HG02852 (cell line): ENCODE data around the gene EMID1.
"Not testable (repeated sequence)": the region's sequence is repeated elsewhere in the genome, so short reads cannot be mapped to it uniquely, and the experiment has no call there.

Experiments used
- ATAC-seq: cut with Tn5 transposase; IDR thresholded peaks from one replicate; pipeline ENCODE4 v1.9.1; 2021; ENCODE audit warnings: mild to moderate bottlenecking, moderate library complexity; ENCODE audit not compliant: unreplicated experiment

Gene EMID1

DNA sequence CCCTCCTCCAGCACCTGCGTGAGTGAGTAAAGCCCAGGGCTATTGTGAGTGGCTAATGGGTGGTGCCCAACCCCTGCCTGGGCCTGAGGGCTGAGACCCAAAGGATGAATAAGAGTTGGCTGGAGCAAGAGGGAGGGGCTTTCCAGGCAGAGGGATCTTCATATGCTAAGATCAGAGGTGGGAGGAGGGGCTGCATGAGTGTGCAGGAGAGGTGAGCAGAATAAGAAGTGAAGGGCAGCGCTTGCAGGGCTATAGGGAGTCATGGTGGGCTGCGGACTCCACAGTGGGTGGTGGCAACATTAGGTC is 3.9 kb downstream of the EMID1 start:
- no peak for ATAC-seq

DNA sequence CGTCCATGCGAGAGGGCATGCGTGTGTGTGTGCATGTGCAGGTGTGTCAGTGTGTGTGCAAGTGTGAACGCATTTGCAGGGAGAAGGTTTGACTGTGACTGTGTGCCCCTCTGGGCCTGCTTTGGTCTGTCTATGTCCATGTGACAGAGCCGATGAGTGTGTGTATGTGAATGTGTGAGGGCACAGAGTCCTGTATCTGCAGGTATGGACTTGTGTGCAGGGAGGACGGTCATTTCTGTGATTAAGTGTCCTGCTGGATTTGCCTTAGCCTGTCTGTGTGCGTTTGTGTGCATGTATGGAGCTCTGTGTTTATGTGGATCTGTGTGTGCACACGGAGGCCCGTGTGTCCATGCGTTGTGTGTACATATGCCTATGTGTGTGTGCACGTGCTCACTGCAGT is 5.4 kb downstream of the EMID1 start:
- ATAC-seq, result no peak

- ATAC-seq, result no peak
These were observed 5.8 kb downstream of the EMID1 start for GRCh38 chr22:29211466-29211865.

- no peak for ATAC-seq
These were observed 7.0 kb downstream of the EMID1 start for GRCh38 chr22:29212743-29213142.

DNA sequence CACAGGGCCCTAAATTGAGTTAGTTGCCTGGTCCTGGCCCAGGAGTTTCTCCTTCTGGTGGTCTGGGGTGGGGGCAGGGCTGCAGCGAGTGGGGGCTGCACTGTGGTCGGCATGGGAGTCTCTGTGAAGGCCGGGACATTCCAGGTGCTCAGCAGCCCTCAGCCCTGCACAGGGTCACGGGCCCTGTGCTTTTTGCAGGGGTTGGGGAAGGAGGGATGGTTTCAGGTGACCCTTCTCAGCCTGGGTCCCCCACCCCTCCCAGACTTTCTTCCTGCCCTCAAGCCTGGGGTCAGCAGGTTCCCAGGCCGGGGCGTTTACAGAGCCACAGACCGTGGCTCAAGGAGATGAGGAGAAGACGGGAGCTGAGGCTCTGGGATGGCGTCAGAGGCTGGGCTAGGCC is 7.8 kb downstream of the EMID1 start:
- no peak for ATAC-seq

GRCh38 chr22:29214232-29214631 is 8.5 kb downstream of the EMID1 start:
- ATAC-seq, result no peak

GRCh38 chr22:29215012-29215860 is 9.5 kb downstream of the EMID1 start:
- no peak for ATAC-seq

DNA sequence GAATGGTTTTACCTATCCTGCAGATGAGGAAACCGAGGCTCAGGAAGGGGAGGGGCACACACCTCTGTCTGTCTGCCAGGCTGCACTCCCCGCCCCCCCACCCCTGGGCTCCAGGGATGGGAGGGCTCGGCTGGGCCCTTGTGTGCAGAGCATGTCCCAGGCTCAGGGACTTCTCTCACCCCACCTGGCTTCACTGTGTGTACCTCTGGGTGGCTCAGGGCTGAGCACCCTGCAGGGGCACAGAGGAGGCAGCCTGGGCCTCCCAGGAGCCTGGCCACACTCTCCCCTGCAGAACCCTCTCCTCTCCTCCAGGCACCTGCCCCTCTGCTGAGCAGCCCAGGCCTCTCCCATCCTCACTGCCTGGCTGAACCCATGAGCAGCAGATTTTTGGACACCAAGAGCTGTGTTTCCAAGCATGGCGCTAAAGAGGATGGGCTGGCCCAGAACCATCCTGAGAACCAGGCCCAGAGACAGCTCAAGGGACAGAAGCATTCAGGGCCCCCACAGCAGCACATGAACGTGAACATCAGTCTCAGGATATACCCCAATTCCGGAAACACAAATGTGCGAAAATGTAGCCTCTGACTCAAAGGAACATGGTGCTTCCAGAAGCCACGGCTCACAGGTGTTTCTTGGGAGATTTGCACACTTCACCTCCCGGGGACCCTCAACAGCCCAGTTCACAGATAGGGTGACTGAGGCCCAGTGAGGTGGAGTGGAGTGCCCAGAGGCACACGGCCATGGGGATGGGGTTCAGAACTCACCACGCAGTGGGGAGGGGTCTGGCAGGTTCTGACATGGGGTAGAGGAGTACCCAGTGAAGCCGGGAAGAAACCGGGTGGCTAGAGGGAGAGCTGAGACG is 10.5 kb downstream of the EMID1 start:
- ATAC-seq, result no peak

DNA sequence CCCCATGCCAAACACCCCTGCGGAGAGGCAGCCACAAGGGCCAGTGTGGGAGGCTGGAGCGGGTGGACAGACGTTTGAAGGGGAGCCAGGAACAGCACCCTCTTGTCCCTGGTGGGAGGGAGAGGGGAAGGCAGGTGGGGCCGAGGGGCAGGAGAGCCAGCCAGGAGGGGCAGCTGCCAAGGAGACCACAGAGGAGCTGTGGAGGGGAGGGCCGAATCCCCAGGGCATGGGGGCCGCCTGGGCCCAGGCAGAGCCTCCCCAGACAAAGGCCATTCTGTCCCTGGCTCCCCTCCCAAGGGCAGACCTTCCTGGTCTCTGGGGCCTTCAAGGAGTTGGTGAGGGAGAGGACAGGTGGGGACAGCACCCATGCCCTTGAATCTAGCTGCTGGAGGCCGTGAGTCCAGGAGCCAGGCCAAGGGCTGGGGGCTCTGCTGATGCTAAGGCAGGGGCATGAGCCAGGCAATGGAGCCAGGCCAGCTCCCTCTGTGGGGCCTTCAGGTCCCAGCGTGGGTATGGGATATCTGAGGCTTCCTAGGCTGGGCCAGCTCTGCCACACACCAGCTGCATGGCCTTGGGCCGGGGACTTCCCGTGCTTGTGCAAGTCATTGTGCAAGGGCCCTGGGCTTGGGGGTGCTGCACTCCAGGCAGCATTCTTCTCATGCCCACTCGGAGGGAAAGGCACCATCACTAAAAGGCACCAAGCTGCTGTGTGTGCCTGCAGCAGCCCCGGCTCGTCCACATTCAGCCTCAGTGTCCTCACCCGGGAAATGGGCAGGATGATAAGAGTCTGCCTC is 11.4 kb downstream of the EMID1 start:
- no peak for ATAC-seq

DNA sequence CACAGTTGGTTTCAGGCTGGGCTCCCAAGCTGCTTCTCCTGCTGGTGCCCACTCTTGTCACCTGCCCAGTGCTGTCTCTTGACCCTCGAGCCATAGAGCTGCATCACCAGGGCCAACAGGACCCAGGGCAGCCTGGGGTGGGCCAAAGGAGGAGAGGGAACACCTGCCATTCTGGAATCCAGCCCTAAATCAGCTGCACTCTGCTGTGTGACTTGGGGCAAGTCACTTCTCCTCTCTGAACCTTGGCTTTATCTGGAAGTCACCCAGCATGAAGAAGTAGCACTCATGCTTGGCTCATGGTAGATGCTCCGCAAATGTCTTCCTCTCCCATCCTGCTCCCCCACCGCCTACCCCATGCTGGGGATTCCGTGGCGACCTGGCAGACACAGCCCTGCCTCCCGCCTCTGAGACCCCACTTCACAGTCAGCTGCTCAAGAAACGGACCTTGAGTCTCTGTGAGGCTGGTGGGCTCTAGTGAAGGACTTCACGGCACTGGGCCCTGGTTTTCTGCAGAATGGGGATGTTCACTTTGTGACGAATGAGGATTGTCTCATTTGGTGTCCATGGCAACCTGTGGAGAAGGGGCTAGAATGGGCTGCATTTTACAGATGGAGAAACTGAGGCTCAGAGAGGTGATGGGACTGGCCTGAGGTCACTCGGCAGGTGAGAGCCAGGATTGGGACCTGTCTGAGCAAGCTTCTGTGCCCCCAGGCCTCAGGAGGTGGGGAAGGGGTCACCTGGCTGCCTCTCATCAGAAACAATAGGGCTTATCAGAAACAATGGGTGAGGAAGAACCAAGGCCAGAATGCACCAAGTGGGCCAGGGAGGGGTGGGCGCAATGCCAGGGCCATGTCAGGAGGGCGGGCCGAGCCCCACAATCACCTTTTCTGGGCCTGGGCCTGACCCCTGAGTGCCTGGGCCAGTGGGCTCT is 12.4 kb downstream of the EMID1 start:
- ATAC-seq, result no peak

GRCh38 chr22:29218758-29219408 is 13.2 kb downstream of the EMID1 start:
- no peak for ATAC-seq

- not testable (repeated sequence) for ATAC-seq
These were observed 13.7 kb downstream of the EMID1 start for GRCh38 chr22:29219409-29219782.

DNA sequence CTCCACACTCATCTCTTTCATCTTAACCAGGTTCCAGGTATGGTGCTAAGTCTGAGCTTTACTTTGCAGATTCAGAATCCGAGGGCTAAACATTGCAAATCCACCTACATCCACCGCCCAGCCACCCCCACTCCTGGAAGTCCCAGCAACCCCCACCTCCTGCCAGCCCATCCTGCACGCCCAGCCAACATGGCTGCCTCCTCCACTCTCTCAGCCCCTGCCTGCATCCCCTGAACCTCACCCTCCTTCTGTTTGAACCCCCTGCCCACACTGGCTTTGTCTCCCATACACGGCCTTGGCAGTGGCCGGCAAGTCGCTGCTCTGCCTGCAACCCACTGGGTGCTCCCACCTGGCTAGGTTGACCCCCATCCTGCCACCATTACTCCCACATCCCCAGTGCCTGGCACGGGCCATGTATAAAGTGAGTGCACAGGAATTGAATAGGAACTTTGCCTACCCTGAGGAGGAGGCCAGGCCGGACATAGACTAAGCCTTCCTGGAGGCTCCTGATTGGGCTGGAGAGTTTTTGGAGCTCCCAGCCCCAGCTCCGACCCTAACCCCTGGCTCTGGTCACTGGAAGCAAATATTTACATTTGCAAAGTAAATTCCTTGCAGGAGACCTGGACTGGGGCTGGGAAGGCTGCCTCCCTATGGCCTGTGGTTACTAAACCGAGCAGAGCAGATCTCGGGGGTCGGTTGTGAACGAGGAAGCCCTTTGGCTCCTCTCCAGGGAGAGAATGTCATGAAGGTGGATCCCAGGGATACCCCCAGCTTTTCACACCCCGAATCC is 14.4 kb downstream of the EMID1 start:
- ATAC-seq, result no peak

DNA sequence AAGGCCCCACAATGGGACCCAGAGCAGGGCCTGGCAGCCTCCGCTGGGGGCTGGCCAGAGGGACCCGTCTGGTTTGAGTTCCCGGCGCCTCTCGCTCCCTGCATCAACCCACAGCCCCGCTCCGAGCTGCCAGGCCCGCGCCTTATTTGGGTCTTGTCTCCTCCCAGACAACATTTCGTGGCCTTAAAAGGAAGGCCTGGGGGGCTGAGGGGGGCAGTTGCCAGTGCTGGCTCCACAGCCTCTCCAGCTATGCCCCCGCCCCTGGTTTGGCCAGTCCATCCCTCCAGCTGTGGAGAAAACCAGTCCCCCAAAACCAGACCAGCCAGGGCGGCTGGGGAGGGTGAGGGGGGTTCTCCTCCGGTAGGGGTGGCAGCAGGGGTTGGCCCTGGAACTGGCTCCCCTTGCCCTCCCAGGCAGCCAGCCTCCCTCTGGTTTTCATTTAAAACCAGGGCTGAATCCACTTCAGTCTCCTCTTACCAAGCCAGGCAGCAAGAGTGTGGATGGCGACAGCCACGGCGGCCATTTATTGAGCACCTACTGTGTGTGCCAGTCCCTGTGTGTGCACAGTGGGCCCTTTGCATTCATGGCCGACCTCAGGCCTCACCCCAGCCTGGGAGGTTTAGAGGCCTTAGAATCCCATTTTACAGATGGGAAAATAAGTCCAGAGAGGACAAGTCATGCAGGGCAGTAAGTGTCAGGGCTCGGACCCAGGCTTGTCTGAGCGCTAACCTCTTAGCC is 18.6 kb downstream of the EMID1 start:
- no peak for ATAC-seq

GRCh38 chr22:29224859-29225410 is 19.2 kb downstream of the EMID1 start:
- ATAC-seq, result no peak

GRCh38 chr22:29225422-29226090 is 19.9 kb downstream of the EMID1 start:
- ATAC-seq, result no peak

- no peak for ATAC-seq
These were observed 20.8 kb downstream of the EMID1 start for GRCh38 chr22:29226351-29226981.
